CD4-positive, alpha-beta T cell treated with Interferon gamma for 1 hour (primary cell): ENCODE results near the gene CDKN2AIPNL.
"Not testable (repeated sequence)": the region's sequence is repeated elsewhere in the genome, so short reads cannot be mapped to it uniquely, and the experiment has no call there.

Experiments used
- DNase-seq: peaks from one replicate; pipeline ENCODE4 v3.0.0-alpha.2; 2020

CDKN2AIPNL gene

GRCh38 chr5:134397196-134397595 lies 14.5 kb downstream of the CDKN2AIPNL start:
- no peak for DNase-seq

DNA sequence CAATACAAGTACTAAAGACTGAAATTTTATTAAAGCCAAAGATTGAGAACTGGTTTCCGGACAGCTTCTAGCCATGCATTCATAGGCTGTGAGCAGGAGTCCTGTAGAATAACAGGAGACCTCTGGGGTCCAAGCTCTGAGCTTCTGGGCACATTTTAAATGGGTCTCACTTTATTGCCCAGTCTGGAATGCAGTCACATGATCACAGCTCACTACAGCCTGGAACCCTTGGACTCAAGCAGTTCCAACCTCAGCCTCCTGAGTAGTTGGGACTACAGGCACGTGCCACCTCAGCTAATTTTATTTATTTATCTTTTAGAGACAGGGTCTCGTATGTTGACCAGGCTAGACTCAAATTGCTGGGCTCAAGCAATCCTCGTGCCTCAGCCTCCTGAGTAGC lies 15.4 kb downstream of the CDKN2AIPNL start:
- no peak for DNase-seq

- no peak for DNase-seq
Observed at GRCh38 chr5:134394932-134395331, 16.7 kb downstream of the CDKN2AIPNL start.

- DNase-seq: no peak
Observed at GRCh38 chr5:134392301-134392700, 19.4 kb downstream of the CDKN2AIPNL start.

- DNase-seq: no peak
Observed at GRCh38 chr5:134387443-134387842, 24.2 kb downstream of the CDKN2AIPNL start.

GRCh38 chr5:134383980-134384697 lies 27.5 kb downstream of the CDKN2AIPNL start:
- DNase-seq: no peak

GRCh38 chr5:134382204-134382603 lies 29.5 kb downstream of the CDKN2AIPNL start:
- DNase-seq: not testable (repeated sequence)

DNA sequence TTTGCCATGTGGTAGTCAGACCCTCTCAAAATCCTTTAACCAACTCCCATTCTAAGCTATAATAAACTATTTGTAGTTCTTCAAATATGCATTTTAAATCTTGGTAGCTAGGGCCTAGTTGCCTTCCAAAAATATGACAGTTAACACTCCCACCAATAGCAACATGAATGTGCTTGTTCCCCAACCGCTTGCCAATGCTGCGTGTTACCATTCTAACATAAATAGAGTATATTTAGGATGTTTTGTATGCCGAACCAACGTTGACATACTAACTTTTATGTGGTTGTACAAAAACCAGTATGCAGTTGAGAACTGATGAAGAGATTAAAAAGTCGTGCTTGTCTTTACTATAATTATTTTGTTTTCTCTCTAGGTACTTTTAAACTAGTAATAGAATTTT lies 31.3 kb downstream of the CDKN2AIPNL start:
- DNase-seq: no peak

GRCh38 chr5:134374232-134374631 lies 37.4 kb downstream of the CDKN2AIPNL start:
- no peak for DNase-seq

GRCh38 chr5:134373633-134374032 lies 38.0 kb downstream of the CDKN2AIPNL start:
- not testable (repeated sequence) for DNase-seq

DNA sequence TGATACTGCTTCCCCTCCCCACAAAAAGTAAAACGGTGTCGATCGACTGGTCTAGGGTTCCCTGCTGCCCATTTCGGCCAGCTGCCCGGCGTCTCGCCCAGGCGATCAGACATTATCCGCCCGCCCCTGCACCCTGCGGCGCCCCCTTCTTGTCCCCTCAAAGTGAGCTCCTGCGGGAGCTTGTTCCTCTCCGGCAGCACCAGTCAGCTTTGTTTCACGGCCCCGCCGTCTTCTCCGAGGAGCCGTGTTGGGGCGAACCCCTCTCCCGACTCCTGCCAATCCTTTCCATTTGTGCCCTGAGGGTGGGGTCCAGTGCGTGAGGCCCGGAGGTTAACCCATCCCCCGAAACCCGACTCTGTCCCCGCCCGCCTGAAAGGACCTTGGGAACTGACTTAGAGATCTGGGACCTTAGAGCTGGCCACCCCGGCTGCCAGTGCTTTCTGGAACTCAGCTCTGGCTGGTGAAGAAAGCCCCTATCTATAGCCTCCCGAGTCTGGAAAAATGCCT lies 39.8 kb downstream of the CDKN2AIPNL start:
- DNase-seq: peak; percentile 27

GRCh38 chr5:134370871-134371833 lies 40.5 kb downstream of the CDKN2AIPNL start, which contains the start of gene UBE2B:
TSS of gene UBE2B (plus strand) at chr5:134371569. CDS start at chr5:134371596, 27 bp downstream.
- DNase-seq: peak; percentile 98

GRCh38 chr5:134370311-134370870 lies 41.3 kb downstream of the CDKN2AIPNL start:
- DNase-seq: no peak

DNA sequence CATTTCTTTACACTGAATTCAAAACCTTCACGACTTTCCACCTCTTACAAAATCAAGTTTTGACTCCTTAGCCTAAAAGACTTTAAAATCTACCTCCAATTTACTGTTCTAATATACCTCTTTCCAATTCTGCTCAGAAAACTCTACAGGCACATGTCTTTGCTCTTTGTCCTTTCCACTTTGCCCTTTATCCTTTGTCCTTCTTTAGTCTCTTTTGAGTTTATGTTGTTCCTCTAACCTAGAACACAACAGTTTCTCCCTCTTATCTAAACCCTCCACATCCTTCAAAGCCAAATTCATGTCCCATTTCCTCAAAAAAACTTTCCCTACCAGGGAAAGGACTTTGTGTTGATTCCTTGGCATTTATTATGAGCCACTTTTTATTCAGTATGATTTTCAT lies 46.1 kb downstream of the CDKN2AIPNL start:
- DNase-seq: no peak

GRCh38 chr5:134355681-134356080 lies 56.0 kb downstream of the CDKN2AIPNL start:
- no peak for DNase-seq
